Retina (tissue), 1 donor: ENCODE measurements around the gene ENDOV.

Source experiments
- DNase-seq: peaks from one replicate; pipeline ENCODE4 v3.0.0-alpha.2; 2016

Gene ENDOV

DNA sequence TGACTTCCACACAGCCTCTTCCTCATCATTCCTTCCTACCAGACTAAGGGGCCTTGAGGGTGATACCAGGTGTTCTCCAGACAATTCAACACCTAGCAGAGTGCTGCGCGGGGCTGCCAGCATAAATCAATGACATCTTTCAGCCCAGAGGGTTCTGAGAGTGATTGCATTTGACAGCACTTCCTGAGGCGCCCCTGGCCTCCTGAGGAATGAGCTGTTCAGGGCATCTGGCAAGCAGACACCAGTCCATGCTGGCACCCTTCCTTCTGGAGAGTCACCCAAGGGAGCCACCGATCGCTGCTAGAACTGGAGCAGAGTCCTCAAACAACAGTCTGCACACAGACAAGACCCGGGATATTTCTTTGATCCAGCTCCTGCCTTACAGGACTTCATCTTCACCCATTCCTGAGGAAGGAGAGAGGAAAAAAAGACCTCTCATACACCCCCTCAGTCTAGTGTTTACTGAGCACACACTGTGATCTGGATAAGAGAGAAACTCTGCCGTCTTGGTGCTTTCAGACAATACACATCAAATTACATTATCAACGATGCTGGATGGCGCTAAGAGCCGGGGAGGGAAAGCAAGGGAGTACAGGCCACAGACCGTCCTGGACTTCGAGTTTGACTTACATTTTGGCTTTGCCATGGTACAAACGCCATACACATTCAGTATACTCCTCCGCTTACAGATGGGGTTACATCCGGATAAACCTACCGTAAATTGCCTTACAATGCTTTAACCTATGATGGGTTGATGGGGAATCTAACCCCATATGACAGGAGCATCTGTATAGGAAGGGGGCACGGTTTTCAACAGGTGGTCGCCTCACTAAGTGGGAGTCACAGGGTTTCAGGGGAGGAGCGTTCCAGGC lies 38.4 kb downstream of the ENDOV start:
- peak; percentile 47 for DNase-seq

DNA sequence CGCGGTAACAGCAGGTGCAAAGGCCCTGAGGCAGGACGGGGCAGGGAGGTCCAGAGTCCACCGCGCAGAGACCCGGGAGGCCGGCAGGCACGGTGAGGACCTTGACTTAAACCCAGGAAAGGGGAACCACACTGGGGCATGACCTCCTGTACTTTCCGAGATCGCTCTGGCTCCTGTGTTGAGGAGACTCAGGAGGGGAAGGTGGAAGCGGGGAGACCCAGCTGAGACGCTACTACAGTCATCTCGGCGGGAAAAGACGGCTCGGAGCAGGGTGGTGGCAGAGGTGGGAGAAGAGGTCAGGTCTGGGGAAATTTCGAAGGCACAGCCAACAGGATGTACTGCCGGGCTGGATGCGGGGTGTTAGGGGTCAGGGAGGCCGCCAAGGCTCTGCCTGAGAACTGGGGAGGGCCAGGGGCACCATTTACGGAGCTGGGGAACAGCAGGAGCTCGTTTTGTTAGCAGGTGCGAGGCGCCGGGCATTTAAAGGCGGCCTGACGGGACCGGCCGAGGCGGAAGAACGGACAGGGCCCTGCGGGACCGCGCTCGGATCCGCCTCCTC lies 39.1 kb downstream of the ENDOV start:
- no peak for DNase-seq

DNA sequence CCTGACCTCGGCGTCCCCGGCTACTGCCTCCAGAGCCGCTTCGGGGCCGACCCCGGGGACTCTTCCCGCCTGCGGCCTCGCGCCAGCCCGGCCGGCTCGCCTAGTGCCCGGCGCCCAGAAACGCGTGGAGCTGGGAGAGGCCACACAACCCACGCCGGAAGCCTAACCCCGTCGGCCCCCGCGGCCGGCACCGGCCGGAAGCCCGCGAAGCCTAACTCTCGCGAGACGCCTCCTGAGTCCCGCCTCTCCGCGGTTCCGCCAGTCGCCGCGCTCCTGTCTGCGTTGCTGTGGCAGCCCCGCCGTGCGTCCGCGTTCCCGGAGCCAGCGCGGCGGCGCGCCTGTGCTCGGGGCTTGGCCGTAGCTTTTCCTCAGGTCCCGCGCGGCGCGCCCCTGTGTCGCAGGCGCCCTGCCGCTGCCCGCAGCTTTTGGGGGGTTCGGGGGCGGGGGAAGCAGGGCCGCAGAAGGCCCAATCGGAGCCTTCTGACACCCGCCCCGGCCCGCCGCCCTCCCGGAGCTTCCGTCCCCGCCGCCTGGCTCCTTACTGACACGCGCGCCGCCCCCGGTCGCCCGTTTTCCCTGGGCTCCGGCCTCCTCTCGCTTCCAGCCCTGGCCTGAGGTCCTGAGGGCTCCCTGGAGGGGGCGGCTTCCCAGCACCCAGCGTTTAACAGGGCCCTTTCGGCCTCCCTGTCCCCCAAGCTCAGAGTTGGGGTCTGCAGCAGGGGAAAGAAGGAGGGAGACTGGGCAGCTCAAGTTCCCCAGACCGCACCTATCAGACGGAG lies 39.8 kb downstream of the ENDOV start:
- DNase-seq: peak; percentile 98

DNA sequence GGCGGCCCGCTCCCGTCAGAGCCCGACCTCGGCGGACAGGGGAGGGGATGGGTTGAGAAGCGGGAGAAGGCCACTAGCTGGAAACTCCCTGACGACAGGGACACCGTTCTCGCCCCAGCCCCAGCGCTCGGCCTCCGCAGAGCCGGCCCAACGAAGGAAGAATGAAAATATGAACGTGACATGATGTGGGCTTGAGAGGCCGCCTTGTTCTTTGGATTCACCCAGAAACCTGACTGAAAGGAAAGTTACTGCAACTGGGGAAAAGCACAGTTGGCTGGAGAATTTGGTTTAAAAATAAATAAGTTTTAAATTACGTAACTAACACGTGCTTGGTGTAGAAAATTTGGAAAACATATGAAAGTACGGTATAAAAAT lies 40.4 kb downstream of the ENDOV start:
- no peak for DNase-seq

DNA sequence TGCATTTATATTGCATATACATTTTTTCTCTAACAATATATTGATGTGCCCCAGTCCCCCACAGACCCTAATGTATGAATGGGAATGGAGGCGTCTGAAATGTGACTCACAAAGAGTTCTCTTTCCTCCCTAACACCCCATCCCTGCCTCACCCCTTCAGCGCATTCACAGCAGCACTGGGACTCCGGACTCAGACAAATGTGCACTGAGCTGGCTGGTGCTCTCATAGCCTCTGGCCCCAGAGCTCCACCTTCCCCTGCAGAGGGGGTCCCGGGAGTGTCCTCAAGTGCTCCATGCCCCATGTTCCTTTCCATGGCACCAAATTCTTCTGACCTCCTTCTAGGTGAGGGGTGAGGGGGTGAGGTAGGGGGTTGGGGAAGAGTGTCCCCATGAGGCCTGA lies 40.8 kb downstream of the ENDOV start:
- no peak for DNase-seq

DNA sequence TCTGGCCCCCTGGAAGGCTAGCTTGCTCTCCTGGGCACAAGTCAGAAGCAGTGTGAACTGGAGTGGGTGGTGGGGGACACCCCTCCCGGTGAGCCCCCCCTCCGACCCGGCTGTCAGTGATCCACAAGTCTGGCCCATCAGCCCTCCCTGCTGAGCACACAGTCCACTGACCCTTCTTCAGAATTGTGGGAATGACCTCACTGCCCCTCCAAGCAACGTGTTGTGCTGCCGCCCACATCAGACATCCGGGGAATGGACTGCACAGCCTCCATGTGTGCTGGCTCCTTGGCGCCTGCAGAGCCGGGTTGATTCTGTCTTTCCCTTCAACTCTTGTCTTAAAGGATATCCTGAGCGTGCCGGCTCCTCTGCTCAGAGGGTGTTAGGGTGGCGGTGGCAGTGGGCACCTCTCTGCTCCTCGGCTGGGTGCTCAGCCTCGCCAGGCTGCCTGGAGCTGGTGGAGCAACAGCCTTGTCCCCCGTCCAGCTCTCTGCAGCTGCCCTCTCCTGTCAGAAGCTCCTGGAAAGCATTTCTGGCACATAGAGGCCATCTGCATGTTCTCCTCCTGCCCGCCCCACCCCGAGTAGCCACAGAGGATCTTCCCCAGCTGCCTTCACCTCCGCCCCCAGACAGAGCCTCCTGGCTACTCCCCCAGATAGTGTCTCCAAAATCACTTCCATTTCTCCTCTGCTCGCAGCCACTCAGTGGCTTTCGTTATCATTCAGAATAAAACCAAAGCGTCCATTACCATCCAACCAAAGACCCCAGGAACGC lies 41.7 kb downstream of the ENDOV start:
- no peak for DNase-seq

DNA sequence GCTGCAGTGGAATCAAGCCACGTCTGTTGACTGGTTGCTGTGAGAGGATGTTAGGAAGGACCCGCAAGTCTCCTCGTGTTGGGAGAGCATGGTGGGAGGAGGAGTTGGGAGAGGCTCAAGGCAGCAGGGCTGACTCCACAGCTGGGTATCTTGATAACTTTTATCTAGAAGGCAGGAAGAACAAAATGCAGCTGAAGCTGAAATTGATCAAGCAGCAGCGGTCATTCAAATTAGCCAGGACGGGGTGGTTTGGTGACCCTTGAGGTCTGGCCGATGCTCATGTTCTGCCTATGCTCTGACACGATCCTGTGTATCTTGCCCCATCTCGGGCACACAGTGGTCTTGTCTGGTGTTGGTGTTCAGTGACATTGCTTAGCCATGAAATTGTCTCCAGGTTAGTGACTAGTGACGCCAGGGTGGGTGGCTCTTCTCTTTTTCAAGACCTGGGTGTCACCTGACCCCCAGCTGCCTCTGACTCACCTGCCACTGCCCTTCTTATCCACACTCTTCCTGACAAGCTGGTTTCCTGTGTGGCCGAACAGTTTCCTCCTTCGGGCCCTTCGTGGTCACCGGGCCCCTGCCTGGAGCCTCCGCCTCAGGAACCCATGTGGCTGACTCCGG lies 42.4 kb downstream of the ENDOV start:
- no peak for DNase-seq

DNA sequence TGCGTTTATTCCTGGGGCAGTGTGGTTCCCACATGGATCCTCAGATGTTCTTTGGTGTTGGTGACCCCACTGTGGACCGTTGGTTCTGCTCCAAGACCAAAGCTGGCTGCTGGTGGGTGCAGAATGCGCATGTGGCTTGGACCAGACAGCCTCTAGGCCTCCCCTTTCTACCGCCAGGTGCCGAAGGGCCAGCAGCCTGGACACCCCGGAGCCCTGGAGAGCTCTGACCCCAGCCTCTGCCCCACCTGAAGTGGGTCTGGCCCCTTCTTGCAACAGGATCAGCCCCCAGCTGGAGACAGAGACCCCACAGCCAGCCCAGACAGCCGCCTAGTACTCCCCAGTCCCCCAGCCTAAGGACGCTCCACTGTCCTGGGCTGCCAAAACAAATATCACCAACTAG lies 43.0 kb downstream of the ENDOV start:
- DNase-seq: no peak

DNA sequence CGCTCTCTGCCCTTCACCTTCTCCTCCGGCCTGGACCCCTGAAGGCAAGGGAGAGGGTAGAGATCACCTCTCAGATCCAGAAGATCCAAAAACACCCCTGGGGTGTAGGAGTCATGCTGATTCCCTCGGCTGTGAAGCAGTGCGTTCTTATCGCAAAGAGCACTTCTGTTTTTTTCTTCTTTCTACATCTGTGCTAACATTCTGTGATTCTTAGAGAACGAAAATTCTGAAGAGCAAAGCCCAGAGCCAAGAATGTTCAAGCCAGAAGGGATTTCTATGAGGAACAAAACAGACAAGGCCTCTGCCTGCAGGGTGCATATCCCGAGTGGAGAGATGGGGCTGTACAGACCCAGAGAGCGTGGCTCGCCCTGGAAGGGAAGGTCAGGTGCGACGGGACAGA lies 44.3 kb downstream of the ENDOV start:
- no peak for DNase-seq

DNA sequence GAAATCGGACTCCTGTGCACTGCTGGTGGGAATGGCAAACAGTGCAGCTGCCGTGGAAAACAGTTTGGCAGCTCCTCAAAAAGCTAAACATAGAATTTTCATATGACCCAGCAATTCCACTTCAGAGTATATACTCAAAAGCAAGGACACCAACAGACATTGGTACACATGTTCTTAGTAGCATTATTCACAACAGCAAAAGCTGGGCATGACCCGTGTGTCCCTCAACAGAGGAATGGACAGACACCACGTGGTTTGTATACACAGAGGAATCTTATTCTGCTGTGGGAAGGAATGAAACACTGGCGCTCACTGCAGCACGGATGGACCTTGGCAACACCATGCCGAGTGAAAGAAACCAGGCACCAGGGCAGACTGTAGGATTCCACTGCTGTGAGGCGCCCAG lies 45.5 kb downstream of the ENDOV start:
- DNase-seq: no peak

DNA sequence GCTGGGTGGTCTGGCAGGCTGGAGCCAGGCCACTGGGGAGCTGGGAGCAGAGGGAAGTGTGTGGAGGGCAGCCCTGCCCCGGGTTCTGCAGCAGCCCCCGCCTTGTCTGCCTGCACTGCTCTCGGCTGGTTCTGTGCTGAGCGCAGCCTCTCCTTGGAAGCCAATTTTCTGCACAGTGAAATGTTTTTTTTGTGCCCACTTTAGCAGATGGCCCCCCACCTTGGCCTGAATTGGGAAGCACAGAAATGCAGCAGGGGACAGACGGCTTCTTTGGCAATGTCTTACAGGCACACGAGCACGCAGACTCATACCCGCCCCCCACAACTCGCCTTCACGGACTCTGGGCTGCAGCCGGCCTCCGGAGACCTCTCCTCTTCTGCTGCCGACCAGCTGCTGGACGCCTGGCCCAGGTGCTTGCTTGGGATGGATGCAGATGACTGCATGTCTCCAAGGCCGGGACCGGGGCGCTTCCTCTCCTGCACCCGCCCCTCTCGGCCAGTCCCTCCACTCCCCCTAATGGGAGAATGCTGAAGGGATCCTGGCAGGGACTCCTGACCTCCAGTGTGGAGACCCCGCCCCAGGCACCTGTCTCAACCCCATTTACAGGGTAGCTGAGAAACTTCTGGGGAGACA lies 46.7 kb downstream of the ENDOV start:
- DNase-seq: no peak

DNA sequence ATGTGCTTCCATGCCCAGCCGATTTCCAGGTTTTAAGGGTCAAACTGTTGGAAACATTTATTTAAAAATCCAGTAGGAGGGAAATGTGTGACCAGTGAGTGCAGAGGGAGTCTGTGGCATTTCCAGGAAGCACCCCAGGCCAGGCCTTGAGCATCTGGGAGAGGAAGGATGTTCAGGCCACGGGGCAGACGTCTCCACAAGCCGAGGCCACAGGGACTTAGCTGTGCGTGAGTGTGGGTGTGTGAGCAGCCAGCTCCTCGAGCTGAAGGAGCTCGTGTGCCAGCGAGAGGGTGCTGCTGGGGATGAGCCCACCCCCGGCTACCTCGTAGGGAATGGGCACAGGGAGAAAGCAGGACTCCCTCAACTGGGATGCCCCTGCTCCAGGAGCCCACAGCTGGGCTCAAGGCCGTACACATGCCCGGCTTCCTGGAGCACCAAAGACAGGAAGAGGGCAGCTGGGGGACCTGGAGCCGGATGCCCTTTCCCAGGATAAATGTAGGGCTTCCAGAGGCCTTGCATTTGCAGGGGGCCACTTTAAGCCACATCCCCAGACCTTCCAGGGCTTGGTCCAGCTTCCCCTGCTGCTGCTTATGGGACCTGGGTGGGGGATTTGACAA lies 48.9 kb downstream of the ENDOV start:
- DNase-seq: no peak

DNA sequence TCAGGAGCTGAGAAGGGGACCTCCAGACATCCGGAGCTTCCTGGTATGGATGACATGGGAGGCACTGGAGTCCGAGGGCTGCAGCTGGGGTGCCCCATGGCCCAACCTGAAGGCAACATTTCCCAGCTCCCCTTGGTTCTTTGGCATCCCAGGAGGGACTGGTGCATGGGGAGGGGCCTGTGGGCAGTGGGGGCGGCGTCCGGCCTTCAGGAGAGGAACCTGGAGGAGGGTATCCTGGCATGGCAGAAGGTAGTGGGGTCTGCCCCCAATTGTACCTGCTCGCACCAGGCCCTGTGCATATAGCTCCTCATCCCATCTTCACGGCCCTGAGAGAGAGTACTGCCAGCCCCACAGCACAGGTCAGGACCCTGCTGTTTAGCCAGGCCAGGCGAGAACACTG lies 49.5 kb downstream of the ENDOV start:
- no peak for DNase-seq

DNA sequence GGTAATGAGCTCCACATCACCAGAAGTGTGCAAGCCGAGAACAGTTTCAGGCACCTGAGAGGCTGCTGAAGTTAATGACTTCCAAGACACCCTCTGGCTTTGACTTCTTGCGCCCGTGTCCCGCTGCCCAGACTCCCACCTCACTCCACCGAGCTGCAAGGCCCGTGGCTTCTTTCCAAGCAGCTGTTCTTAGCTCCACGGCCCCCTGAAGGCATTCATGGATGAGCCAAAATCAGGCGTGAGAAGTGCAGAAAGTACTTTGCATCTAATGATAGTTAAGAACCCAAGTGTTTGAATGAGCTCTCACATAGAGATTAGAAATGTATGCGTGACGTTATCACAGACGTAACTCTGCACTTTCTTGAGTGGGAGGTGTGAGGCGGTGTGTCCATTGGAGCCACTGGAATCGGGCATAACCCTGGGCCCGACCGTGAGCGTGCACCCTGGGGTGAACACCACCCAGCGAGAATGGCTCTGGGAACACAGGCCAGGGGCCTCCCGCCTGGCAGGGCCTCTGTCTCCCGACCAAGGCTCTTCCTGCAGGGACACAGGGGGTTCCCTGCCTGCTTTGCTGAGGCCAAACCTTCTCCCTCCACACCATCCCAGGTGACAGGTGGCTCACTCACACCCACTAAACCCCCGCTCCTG lies 50.5 kb downstream of the ENDOV start:
- no peak for DNase-seq

DNA sequence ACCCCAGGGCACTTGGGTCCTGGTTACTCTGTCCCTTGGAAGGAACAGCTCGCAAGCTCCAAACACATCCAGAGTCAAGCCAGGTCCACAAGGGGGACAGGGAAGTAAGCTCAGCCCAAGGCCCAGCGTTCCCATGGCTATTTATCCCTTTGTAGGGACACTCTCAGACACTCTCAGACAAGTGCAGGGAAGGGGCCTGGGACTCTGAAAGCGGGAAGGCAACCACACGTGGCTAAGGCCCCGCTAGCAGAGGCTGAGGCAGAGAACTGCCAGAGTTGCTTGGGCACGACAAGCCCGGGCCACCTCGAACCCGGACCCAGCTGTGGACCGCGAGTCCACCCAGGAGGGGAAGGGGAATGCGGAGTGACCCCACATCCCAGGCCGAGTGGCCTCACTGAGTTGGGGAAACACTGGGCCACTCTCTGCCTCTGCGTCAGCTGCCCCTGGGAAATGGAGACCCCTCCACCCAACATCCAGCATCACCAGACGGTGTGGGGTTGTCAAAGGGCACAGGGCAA lies 51.3 kb downstream of the ENDOV start:
- DNase-seq: no peak

DNA sequence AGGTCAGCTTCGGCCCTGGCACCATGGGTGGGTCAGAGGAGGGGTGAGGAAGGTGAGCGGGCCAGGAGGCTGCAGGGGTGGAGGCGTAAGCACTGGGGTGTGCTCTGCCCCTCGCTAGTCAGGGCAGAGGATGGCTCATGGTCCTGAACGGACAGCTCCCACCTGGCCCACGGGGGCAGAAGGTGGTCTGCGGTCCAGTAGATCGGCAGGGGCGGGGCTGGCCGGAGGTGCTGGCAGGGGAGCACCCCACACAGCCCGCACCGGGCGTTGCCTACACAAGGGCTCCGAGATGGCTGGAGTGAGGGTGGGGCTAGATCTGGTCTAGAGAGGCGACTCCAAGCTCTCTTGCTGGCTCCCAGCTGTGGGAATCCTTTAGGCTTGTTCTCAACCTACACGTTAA lies 53.3 kb downstream of the ENDOV start:
- no peak for DNase-seq

DNA sequence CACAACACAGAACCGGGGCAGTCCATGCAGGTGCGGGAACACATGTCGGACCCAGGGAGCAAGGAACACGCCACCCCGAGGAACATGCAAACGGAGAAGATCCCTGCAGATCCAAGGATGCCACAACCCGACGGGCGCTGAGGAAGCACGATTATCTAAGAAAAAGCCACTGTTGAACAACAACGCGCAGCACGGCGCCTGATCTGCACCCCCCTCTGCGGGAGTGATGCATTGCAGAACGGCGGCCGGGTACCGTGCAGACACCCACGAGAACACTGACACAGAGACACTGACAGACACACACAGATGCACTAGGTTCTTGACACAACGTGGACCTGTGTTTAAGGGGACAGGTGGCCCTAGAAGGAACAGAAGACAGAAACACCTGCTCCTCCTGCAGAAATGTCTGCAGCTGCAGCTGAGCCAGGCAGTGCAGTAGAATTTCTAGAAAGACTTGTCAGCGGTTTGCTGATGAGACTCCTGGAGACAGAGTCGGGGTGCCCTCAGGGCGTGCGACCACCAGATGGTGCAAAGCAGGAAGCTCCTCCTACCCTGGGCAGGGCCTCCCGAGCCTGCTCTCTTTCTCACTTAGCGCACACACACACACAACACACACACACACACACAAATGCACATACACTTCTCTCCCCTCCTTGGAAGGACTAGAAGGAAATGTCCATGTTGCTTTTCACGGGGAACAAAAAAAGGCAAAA lies 54.0 kb downstream of the ENDOV start:
- no peak for DNase-seq

DNA sequence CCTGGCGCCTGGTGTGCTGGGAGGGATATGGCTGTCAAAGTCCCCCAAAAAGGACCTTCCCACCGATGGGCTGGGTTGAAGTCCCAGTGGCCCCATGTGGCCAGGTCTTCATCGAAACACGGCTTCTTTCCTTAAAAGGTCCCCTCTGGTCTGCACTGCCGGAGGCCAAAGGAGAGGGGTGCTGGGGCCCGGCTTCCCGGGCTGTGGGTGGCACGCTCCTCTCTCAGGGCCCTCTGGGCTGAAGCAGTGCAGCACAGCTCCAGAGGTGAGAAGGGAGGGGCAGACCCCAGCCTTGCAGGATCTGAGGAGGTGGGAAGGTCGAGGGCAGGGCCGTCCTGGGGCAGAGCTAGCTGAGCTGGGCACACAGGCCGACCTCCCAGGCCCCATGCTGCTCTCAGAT lies 54.7 kb downstream of the ENDOV start:
- DNase-seq: no peak

DNA sequence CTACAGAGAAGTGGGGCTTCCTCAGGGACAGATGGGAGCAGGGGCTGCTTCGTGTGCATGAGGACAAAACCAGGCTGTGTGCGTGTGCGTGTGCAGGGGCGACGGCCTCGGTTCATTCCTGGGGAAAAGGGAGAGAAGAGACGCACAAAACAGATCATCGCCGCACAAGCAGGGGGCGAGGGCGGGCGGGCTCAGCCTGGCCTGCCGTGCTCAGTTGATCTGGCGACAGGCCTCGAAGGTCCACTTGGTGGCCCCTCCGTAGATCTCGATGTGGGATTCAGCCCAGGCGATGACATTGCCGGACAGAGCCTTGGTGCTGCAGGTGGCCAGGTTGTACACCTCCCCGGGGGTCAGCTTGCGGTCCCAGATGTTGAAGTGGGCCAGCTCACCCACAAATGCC lies 55.6 kb downstream of the ENDOV start:
- DNase-seq: no peak

DNA sequence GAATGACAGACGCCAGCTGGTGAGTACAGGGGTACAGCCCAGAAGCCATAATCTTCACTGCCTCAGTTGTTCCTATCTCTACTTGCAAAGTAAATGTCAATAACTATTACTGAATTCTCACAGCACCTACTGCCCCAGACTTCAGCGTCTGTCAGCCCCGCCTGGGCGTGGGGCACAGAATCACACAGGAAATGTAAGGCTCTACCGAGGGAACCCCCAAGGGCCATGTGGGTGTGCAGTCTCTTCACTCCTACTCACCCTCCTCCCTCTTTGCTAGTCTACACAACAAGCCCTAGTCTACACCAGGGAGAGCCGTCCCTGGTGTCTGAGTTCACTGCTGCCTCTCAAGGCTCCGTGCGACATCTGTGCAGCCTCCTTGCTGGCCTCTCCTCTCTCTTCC lies 57.0 kb downstream of the ENDOV start:
- DNase-seq: no peak
